ENCODE measurements around the gene CACNG4.

CACNG4 gene

GRCh38 chr17:67054608-67055007, 90.1 kb downstream of the CACNG4 start:
- H3K4me1 ChIP-seq: no peaks in the 10 kb centered on the region
- no peaks in the 10 kb centered on the region for H3K27me3 ChIP-seq
- no peak for DNase-seq
- no peaks in the 10 kb centered on the region for H3K9me3 ChIP-seq
- H3K4me3 ChIP-seq (ENCODE audit: low read depth, low read length): no peak overlapping the region
- H3K36me3 ChIP-seq: no peaks in the 10 kb centered on the region
- TF ChIP-seq CTCF (IDR thresholded peaks at IDR 0.05; ENCODE audit: low read depth, low read length): no peak

- no peak for DNase-seq
- no peak overlapping the region for H3K4me3 ChIP-seq (ENCODE audit: low read depth, low read length)
- TF ChIP-seq CTCF (IDR thresholded peaks at IDR 0.05; ENCODE audit: low read depth, low read length): no peak
- H3K36me3 ChIP-seq: no peaks in the 10 kb centered on the region
- H3K27me3 ChIP-seq: no peaks in the 10 kb centered on the region
- H3K9me3 ChIP-seq: no peaks in the 10 kb centered on the region
- H3K4me1 ChIP-seq: no peaks in the 10 kb centered on the region
These were observed 90.5 kb downstream of the CACNG4 start for GRCh38 chr17:67055041-67055443.

- TF ChIP-seq CTCF (IDR thresholded peaks at IDR 0.05; ENCODE audit: low read depth, low read length): no peak
- Histone ChIP-seq H3K4me1 (no peaks in the 10 kb centered on the region), H3K27me3 (no peaks in the 10 kb centered on the region), H3K4me3 (ENCODE audit: low read depth, low read length) (no peak overlapping the region), H3K9me3 (no peaks in the 10 kb centered on the region), H3K36me3 (no peaks in the 10 kb centered on the region)
- no peak for DNase-seq
These were observed 91.6 kb downstream of the CACNG4 start for GRCh38 chr17:67055811-67056745.

- DNase-seq: no peak
These were observed 92.4 kb downstream of the CACNG4 start for GRCh38 chr17:67056746-67057490.

GRCh38 chr17:67058036-67058435, 93.5 kb downstream of the CACNG4 start:
- no peak for TF ChIP-seq CTCF (IDR thresholded peaks at IDR 0.05; ENCODE audit: low read depth, low read length)
- no peak overlapping the region for H3K4me3 ChIP-seq (ENCODE audit: low read depth, low read length)
- H3K27me3 ChIP-seq: no peaks in the 10 kb centered on the region
- H3K9me3 ChIP-seq: no peaks in the 10 kb centered on the region
- H3K4me1 ChIP-seq: no peaks in the 10 kb centered on the region
- no peak for DNase-seq
- no peaks in the 10 kb centered on the region for H3K36me3 ChIP-seq

More at GRCh38 chr17:67056746-67057490, 92.4 kb downstream of the CACNG4 start:
- Histone ChIP-seq H3K27me3 (no peaks in the 10 kb centered on the region), H3K36me3 (no peaks in the 10 kb centered on the region), H3K4me3 (ENCODE audit: low read depth, low read length) (no peak overlapping the region), H3K4me1 (no peaks in the 10 kb centered on the region), H3K9me3 (no peaks in the 10 kb centered on the region)
- no peak for TF ChIP-seq CTCF (IDR thresholded peaks at IDR 0.05; ENCODE audit: low read depth, low read length)

Measured in BE2C (cell line).